Spleen (tissue), 7 donors: Measurements from ENCODE around the gene VKORC1L1.

Experiments used
- POLR2AphosphoS5 ChIP-seq, 3 donors: sonication (generic); formaldehyde crosslinking; IDR thresholded peaks; one replicate each; pipeline ENCODE4 v1.5.1; 2017; ENCODE audit warnings: antibody characterized with exemption in 3 of 3
- TF ChIP-seq, protein P1 (sequence below), 11 experiments: fragments of 200-600 bp in 7 of 11; fragments of 450-650 bp in 4 of 11; sonication (generic) in 4 of 11; IDR thresholded peaks in 8 of 11; conservative IDR thresholded peaks in 3 of 11; 1 replicate in 7 of 11; 2 replicates in 4 of 11; pipeline versions ENCODE4 v1.4.0 to v1.8.0; 2016 to 2021; ENCODE audit warnings: antibody characterized with exemption in 11 of 11, inconsistent platforms in 4 of 11, mild to moderate bottlenecking in 1 of 11
- donor health status: DM: no; HTN: no; CAD: no; lungs with moderate emphysema.
- donor health status: DM: no; HTN: no; CAD: no.
- donor health status: DM: no; HTN: no; CAD: no.

DNA sequence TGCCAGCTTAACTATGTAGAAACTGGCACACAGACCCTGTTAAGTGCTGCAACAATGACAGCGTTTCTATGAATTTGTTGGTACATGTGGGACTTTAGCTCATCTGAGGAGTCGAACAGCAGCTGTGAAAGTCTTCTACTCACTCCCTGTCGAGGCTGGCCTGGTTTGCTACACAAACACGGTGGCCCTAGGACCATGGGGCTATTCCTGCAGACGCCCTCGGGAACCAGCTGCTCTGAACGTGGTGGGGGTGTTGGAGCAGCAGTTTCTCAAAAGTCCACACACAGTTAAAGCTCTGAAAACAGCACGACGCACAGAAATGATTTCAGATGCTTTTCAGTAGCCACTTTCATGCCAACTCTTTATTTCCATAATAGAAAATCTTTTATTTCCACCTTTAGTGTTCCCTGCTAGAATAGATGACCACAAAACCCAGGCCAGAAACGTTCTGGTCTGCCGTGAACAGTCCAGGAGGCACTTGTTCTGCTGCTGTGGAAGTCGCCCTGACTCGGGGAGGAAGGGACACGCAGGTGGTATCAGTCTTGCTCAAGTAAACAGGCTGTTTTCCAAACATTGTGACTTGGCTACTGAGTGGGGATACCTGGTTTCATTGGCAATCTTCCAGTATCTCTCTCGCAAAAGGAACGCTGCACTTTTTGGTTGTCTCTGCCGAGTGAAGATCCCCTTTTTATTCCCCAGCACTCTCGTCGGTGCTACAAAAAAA is 87.6 kb downstream of the VKORC1L1 start:
- TF ChIP-seq, protein P1, sequence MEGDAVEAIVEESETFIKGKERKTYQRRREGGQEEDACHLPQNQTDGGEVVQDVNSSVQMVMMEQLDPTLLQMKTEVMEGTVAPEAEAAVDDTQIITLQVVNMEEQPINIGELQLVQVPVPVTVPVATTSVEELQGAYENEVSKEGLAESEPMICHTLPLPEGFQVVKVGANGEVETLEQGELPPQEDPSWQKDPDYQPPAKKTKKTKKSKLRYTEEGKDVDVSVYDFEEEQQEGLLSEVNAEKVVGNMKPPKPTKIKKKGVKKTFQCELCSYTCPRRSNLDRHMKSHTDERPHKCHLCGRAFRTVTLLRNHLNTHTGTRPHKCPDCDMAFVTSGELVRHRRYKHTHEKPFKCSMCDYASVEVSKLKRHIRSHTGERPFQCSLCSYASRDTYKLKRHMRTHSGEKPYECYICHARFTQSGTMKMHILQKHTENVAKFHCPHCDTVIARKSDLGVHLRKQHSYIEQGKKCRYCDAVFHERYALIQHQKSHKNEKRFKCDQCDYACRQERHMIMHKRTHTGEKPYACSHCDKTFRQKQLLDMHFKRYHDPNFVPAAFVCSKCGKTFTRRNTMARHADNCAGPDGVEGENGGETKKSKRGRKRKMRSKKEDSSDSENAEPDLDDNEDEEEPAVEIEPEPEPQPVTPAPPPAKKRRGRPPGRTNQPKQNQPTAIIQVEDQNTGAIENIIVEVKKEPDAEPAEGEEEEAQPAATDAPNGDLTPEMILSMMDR (IDR thresholded peaks at IDR 0.05 in 8 of 11, conservative IDR thresholded peaks at IDR 0.05 in 3 of 11), result no peak
- TF ChIP-seq POLR2AphosphoS5 (IDR thresholded peaks at IDR 0.05), result no peak
